MCF 10A (cell line): ENCODE results near the gene SARDH. TPM values are rescaled to one million over a fixed set of nuclear protein-coding genes. Genes with fewer than 3 reads are reported as not detected.

Experiments
- BruUV-seq: library from RNA; stranded (reverse); fragments of 400-500 nt; replicated peaks from 2 replicates; lab custom pipeline; 2021; lab: Mats Ljungman, UMichigan
- CTCF ChIA-PET: fragments of 300-600 bp; sonication (Branson Sonifier 250); formaldehyde crosslinking; extraction: SDS; loops from one replicate; lab custom pipeline; 2021; ENCODE audit warnings: antibody characterized with exemption, inconsistent platforms; lab: Yijun Ruan, JAX
- POLR2A ChIA-PET: fragments of 300-600, 350-650 bp; sonication (Branson Sonifier 250); formaldehyde crosslinking; extraction: SDS; loops from one replicate; lab custom pipeline; 2020; ENCODE audit warnings: antibody characterized with exemption, inconsistent platforms; lab: Yijun Ruan, JAX
- DNase-seq: peaks from one replicate; pipeline ENCODE4 v3.0.0-alpha.2; 2018; ENCODE audit not compliant: unreplicated experiment
- H3K27ac Mint-ChIP-seq: one replicate; pipeline ENCODE4 v1.8.0; 2022; ENCODE audit warnings: mild to moderate bottlenecking, low read depth, mixed read lengths; ENCODE audit not compliant: unreplicated experiment
- H3K27me3 Mint-ChIP-seq: one replicate; pipeline ENCODE4 v1.8.0; 2022; ENCODE audit warnings: mixed read lengths; ENCODE audit not compliant: insufficient read depth, unreplicated experiment
- H3K36me3 Mint-ChIP-seq: one replicate; pipeline ENCODE4 v1.8.0; 2022; ENCODE audit warnings: mild to moderate bottlenecking, moderate library complexity, mixed read lengths; ENCODE audit not compliant: insufficient read depth, unreplicated experiment
- H3K4me1 Mint-ChIP-seq: one replicate; pipeline ENCODE4 v1.8.0; 2022; ENCODE audit warnings: mixed read lengths; ENCODE audit not compliant: insufficient read depth, unreplicated experiment
- H3K4me3 Mint-ChIP-seq: one replicate; pipeline ENCODE4 v1.8.0; 2022; ENCODE audit warnings: mild to moderate bottlenecking, moderate library complexity, mixed read lengths; ENCODE audit not compliant: unreplicated experiment
- H3K9me3 Mint-ChIP-seq: one replicate; pipeline ENCODE4 v1.8.0; 2022; ENCODE audit warnings: mixed read lengths; ENCODE audit not compliant: unreplicated experiment
- CTCF ChIP-seq: fragments of 200-600 bp; IDR thresholded peaks from one replicate; pipeline ENCODE4 v1.8.0; 2022; ENCODE audit warnings: antibody characterized with exemption, mild to moderate bottlenecking; ENCODE audit not compliant: unreplicated experiment
- intact Hi-C: fragments of 100-400 bp; cut with micrococcal nuclease; formaldehyde crosslinking; loops from 2 replicates; pipeline ENCODE4 v1.14.1; 2022
- total RNA-seq: library from RNA; stranded (reverse); gene quantifications from 2 replicates; pipeline ENCODE4 v1.2.3, GENCODE V29; 2022

The SARDH gene
- total RNA-seq, 1 experiment from 2014 or later, result not detected

GRCh38 chr9:133710661-133711427, 27.3 kb downstream of the SARDH start:
- Mint-ChIP-seq H3K36me3 (no peaks in the 10 kb centered on the region), H3K4me3 (no peak overlapping the region), H3K27ac (no peak overlapping the region), H3K4me1 (peaks cover 3% of the 10 kb centered on the region), H3K9me3 (no peaks in the 10 kb centered on the region), H3K27me3 (peaks cover 47% of the 10 kb centered on the region)
- no peak for TF ChIP-seq CTCF
- intact Hi-C loops, result no loop called here
- POLR2A ChIA-PET, result no interaction called here
- BruUV-seq, result no TSS peak
- no peak for DNase-seq
- CTCF ChIA-PET, result no interaction called here

- CTCF ChIA-PET, result no interaction called here
- no peak overlapping the region for H3K27ac Mint-ChIP-seq
- intact Hi-C loops, result no loop called here
Observed at GRCh38 chr9:133709691-133710571, 28.2 kb downstream of the SARDH start.

GRCh38 chr9:133709015-133709611, 29.0 kb downstream of the SARDH start:
- Mint-ChIP-seq H3K36me3 (no peaks in the 10 kb centered on the region), H3K4me1 (no peaks in the 10 kb centered on the region), H3K4me3 (no peak overlapping the region), H3K27me3 (peaks cover 48% of the 10 kb centered on the region), H3K27ac (no peak overlapping the region), H3K9me3 (no peaks in the 10 kb centered on the region)
- intact Hi-C loops, result no loop called here
- no peak for DNase-seq
- no TSS peak for BruUV-seq
- no peak for TF ChIP-seq CTCF
- CTCF ChIA-PET, result no interaction called here
- POLR2A ChIA-PET, result no interaction called here

More at GRCh38 chr9:133709691-133710571, 28.2 kb downstream of the SARDH start:
- BruUV-seq, result no TSS peak
- no peak for DNase-seq
- H3K9me3 Mint-ChIP-seq, result no peaks in the 10 kb centered on the region
- no peak overlapping the region for H3K4me3 Mint-ChIP-seq
- peaks cover 56% of the 10 kb centered on the region for H3K27me3 Mint-ChIP-seq
- POLR2A ChIA-PET, result no interaction called here
- no peak for TF ChIP-seq CTCF
- H3K4me1 Mint-ChIP-seq, result no peaks in the 10 kb centered on the region
- H3K36me3 Mint-ChIP-seq, result no peaks in the 10 kb centered on the region
